ENCODE data around the gene USP38.

USP38 gene

DNA sequence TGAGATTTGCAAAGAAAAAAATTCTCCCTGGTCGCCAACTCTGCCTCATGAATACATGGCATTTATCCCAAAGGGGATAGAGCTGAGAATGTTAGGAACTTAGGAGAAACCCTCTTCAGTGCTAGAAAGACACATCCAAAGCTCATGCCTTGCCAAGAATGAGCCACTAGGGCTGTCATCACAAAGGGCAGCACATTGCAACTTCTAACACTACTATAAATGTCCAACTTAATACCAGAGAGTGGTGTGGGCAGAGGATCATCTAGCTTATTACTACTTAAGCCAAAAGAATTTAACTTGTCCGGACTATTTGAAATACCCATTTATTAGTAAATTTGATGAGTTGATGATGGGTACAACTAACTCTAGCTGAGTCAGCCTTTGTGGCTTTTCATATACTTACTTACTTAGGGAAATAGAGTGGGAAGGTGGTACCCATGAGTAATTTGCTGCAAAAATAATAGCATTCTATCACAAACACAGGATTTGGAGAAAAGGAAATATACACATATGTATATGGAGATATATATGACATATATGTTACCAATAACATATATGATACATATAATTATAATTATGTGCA, 85.6 kb downstream of the USP38 start:
- DNase-seq: no peak
